GM19193 (cell line): Measurements from ENCODE around the gene OTOP2.

Experiments used
- POLR2A ChIP-seq: IDR thresholded peaks from 4 replicates; pipeline ENCODE4 v1.6.1; 2011; ENCODE audit not compliant: insufficient read depth, insufficient read length; ENCODE audit errors: extremely low read depth

Gene OTOP2

GRCh38 chr17:74936470-74936799 is 12.4 kb downstream of the OTOP2 start:
- no peak for TF ChIP-seq POLR2A

GRCh38 chr17:74937064-74938051 is 13.3 kb downstream of the OTOP2 start:
- no peak for TF ChIP-seq POLR2A

- no peak for TF ChIP-seq POLR2A
Measured at GRCh38 chr17:74938194-74938950, 14.3 kb downstream of the OTOP2 start.

GRCh38 chr17:74939534-74939933 is 15.5 kb downstream of the OTOP2 start:
- no peak for TF ChIP-seq POLR2A

- no peak for TF ChIP-seq POLR2A
Measured at GRCh38 chr17:74941128-74941725, 17.2 kb downstream of the OTOP2 start.

GRCh38 chr17:74943808-74944522 is 19.9 kb downstream of the OTOP2 start:
- TF ChIP-seq POLR2A, result no peak

GRCh38 chr17:74945543-74945942 is 21.5 kb downstream of the OTOP2 start:
- no peak for TF ChIP-seq POLR2A

GRCh38 chr17:74946641-74947040 is 22.6 kb downstream of the OTOP2 start:
- TF ChIP-seq POLR2A, result no peak

GRCh38 chr17:74947041-74947754 is 23.1 kb downstream of the OTOP2 start:
- no peak for TF ChIP-seq POLR2A

GRCh38 chr17:74949455-74950115 is 25.5 kb downstream of the OTOP2 start:
- no peak for TF ChIP-seq POLR2A

- TF ChIP-seq POLR2A, result no peak
Measured at GRCh38 chr17:74950207-74950606, 26.1 kb downstream of the OTOP2 start.

GRCh38 chr17:74951065-74951464 is 27.0 kb downstream of the OTOP2 start:
- TF ChIP-seq POLR2A, result no peak

- no peak for TF ChIP-seq POLR2A
Measured at GRCh38 chr17:74951680-74952421, 27.8 kb downstream of the OTOP2 start.
